ENCODE measurements around the gene CAVIN3. TPM values are rescaled to one million over a fixed set of nuclear protein-coding genes. Genes with fewer than 3 reads are reported as not detected.
A peak's percentile ranks its signal among the peaks of the same experiment; 100 is the strongest.

Gene CAVIN3
- total RNA-seq, 4 donors from 2014 or later, result 16.6 to 65.0 (median 25.3) TPM

- no peaks in the 10 kb centered on the region for H3K36me3 ChIP-seq
- H3K4me3 ChIP-seq, result no peak overlapping the region
- no peaks in the 10 kb centered on the region for H3K9me3 ChIP-seq
- 63 to 69% methylated on average over 3 of the region's 3 CpGs for WGBS, 2 donors
- intact Hi-C loops (cut with DNase I), result loop anchor here (10.0 kb wide), 1 partner anchor 335 kb away; no protein-coding TSS in a partner anchor
- DNase-seq, result no peak
- no peak for TF ChIP-seq CTCF (IDR thresholded peaks at IDR 0.05)
- TF ChIP-seq POLR2A (IDR thresholded peaks at IDR 0.05), result no peak
- no peaks in the 10 kb centered on the region for H3K27me3 ChIP-seq
- peak overlapping the region in 1 of 4 donors; percentile 25 for H3K27ac ChIP-seq
- H3K4me1 ChIP-seq, result peaks cover 0 to 19% (median 9%) of the 10 kb centered on the region in 3 donors
Observed at GRCh38 chr11:6360183-6360582, 39.9 kb upstream of the CAVIN3 start.

DNA sequence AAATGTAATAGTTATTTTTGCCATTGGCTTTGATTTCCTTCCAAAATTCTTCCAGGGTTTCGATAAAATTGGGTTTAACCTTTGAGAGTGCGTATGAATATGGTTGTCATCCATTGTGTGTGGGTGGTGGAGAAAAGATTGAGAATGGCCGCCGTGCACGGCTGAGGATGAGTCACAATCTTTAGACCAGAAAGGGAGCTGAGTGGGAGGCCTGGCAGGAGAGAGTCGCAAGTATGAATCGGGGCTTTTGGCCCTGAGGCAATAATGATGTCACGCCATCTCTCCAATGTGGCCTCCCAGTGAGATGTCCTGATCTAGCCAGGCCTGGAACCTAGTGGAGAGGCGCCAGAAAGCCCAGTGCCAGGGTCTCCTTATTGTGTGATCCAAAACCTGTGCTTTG is 36.9 kb upstream of the CAVIN3 start:
- 22 to 23% methylated on average over 8 to 9 of the region's 9 CpGs for WGBS, 2 donors
- intact Hi-C loops (cut with DNase I), result no loop called here

DNA sequence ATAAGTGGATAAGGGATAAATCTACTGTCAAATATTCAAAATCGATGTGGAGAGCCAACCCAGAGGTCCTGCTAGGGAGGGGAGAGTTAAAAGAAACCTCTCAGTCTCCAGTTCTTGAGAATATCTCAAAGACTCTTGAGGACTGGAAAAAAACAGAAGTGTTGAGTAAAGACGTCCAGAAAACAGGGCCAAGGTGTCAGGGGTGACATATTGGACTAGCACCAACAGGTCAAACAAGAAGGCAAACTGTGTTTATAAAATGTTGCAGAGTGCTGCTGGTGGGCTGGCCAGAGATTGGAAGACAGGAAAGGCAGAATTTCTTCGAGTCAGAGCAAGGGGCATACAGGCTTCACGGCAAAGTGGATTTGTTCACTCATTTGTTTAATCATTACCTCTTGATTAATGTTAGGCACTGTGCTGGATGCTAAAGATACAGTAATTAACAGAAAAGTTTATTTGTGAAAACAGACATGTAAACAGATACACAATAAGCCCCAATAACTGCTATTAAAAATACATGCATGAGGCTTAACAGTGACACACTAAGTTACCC is 36.3 kb upstream of the CAVIN3 start:
- WGBS, 2 donors, result 49 to 58% methylated on average over 4 of the region's 4 CpGs
- Histone ChIP-seq H3K36me3 (no peaks in the 10 kb centered on the region), H3K4me1 (peaks cover 0 to 28% (median 9%) of the 10 kb centered on the region in 3 donors), H3K27me3 (no peaks in the 10 kb centered on the region), H3K9me3 (no peaks in the 10 kb centered on the region), H3K4me3 (no peak overlapping the region), H3K27ac (peak overlapping the region in 1 of 4 donors; percentile 30)
- no peak for DNase-seq
- no peak for TF ChIP-seq POLR2A (IDR thresholded peaks at IDR 0.05)
- TF ChIP-seq CTCF (IDR thresholded peaks at IDR 0.05), result no peak
- intact Hi-C loops (cut with DNase I), result no loop called here

More for the DNA sequence above, 36.9 kb upstream of the CAVIN3 start:
- Histone ChIP-seq H3K27me3 (no peaks in the 10 kb centered on the region), H3K4me3 (no peak overlapping the region), H3K4me1 (peaks cover 0 to 28% (median 9%) of the 10 kb centered on the region in 3 donors), H3K9me3 (no peaks in the 10 kb centered on the region), H3K36me3 (no peaks in the 10 kb centered on the region), H3K27ac (peak overlapping the region in 3 of 4 donors; percentile 18 to 31 (median 30))
- DNase-seq, result no peak
- TF ChIP-seq CTCF (IDR thresholded peaks at IDR 0.05) (no peak), POLR2A (IDR thresholded peaks at IDR 0.05) (no peak)

- WGBS, 2 donors, result 76 to 84% methylated on average over 3 to 4 of the region's 4 CpGs
- no peaks in the 10 kb centered on the region for H3K9me3 ChIP-seq
- H3K4me3 ChIP-seq, result no peak overlapping the region
- peaks cover 0 to 28% (median 9%) of the 10 kb centered on the region in 3 donors for H3K4me1 ChIP-seq
- no peak overlapping the region for H3K27ac ChIP-seq
- DNase-seq, result no peak
- no peaks in the 10 kb centered on the region for H3K27me3 ChIP-seq
- TF ChIP-seq POLR2A (IDR thresholded peaks at IDR 0.05) (no peak), CTCF (IDR thresholded peaks at IDR 0.05) (no peak)
- no peaks in the 10 kb centered on the region for H3K36me3 ChIP-seq
- intact Hi-C loops (cut with DNase I), result no loop called here
Observed at GRCh38 chr11:6354651-6355485, 34.6 kb upstream of the CAVIN3 start.

GRCh38 chr11:6353367-6353987 is 33.2 kb upstream of the CAVIN3 start:
- TF ChIP-seq POLR2A (IDR thresholded peaks at IDR 0.05) (no peak), CTCF (IDR thresholded peaks at IDR 0.05) (peak; percentile 74 to 90 (median 84))
- no peaks in the 10 kb centered on the region for H3K9me3 ChIP-seq
- DNase-seq, result no peak
- H3K27ac ChIP-seq, result no peak overlapping the region
- H3K36me3 ChIP-seq, result no peaks in the 10 kb centered on the region
- peaks cover 0 to 28% (median 9%) of the 10 kb centered on the region in 3 donors for H3K4me1 ChIP-seq
- H3K27me3 ChIP-seq, result no peaks in the 10 kb centered on the region
- H3K4me3 ChIP-seq, result no peak overlapping the region
- intact Hi-C loops (cut with DNase I), result no loop called here
- WGBS, 2 donors, result 4 to 14% methylated on average over 5 of the region's 5 CpGs
